GM19351 (cell line): ENCODE data around the gene FBXO22.
"Not testable (repeated sequence)": the region's sequence is repeated elsewhere in the genome, so short reads cannot be mapped to it uniquely, and the experiment has no call there.

Source experiments
- ATAC-seq: cut with Tn5 transposase; IDR thresholded peaks from one replicate; pipeline ENCODE4 v1.9.1; 2021; ENCODE audit warnings: mild to moderate bottlenecking, moderate library complexity; ENCODE audit not compliant: unreplicated experiment

FBXO22 gene

DNA sequence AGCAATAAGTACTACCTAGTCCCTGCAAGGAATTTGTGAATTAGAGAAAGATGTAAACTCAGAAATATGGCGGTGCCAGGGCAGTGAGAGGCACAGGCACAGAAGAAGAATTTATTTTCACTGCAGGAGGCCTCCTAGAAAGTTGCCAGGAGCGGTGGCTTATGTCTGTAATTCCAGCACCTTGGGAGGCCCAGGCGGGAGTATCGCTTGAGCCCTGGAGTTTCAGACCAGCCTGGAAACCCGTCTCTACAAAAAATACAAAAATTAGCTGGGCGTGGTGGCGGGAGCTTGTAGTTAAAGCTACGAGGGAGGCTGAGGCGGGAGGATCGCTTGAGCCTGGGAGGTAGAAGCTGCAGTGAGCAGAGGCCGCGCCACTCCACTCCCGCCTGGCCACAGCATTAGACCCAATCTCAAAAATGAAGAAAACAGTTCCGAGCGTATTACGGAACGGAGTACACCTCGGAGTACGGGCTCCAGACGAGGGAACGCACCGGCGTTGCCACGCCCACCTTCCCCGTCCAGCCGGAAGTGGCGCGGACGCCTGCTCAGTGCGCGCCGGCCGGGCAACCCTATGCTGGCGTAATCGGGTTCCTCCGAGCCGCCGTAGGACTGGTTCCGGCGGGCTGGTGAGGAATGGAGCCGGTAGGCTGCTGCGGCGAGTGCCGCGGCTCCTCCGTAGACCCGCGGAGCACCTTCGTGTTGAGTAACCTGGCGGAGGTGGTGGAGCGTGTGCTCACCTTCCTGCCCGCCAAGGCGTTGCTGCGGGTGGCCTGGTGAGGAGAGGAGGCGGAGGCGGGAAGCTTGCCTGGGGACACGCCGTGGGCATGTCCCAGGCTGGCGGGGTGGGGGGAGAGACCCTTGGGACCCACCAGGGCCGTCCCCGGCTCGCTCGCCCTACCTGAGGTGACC, at the start of gene FBXO22:
Gene FBXO22 (plus strand): TSS at position 548 of the 909 bp plus-strand sequence. CDS start 86 bp downstream, at position 634.
- ATAC-seq = peak; percentile 93

DNA sequence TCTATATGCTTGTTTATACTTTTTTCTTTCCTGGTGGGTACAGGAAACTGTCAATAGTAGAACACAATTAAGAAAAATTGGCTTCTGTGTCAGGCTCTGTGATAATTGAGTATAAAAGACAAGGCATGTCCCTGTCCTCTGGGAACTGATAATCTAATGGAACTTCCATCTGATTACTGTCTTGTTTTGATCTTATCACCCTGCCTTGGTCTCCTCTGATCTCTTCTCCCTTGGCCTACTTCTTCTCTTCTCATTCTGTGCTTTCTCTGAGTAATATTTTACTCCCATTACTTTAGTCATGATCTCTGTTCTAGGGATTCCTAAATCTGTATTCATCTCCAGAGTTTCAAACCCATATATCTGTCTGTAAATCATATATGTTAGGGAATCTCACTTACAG, 45.8 kb upstream of the FBXO22 start:
- no peak for ATAC-seq

DNA sequence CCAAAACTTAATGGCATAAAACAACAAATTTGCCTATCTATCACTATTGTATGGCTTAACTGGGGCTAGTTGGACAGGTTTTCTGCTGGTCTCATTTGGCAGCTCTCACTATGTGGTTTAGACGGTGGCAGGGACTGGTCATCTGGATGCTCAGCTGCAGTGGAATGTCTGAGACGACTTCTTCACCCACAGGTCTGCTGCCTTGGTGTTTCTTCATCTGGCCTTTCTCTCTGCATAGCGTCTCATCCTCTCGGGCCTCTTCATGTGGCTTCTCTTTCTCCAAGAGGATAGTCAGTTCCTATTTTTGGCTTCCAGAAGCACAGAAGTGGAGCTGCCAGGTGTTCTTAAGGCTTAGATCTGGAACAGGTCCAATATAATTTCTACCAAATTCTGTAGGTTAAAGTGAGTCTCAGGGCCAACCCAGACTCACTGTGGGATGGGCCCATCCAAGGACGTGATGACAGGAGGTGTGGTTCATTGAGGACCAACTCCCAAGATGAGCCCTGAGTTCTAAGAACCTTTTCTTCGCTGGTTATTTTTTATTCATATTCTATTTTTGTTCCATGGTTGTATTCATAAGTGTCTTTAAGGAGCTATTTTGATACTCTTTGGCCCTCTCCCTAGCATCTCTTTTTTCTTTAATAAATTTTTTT, 41.8 kb upstream of the FBXO22 start:
- ATAC-seq = no peak

DNA sequence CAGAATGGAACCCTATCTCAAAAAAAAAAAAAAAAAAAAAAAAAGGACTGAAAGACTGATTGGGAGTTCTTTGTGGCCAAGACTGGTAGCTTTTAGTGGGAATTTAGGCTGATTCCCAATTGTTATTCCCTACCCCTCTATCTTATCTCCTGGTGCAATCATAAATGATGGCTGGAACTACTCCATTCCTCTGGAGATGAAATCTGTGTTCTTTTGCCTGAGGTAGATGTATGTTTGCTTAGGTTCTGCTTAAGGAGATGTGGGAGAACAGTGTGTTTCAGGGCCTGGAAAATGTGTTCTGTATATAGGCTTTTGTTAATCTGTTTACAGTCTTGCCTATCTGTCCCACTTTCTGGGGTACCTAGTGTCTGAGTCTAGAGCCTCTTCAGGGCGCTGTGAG, 40.9 kb upstream of the FBXO22 start:
- ATAC-seq = no peak

DNA sequence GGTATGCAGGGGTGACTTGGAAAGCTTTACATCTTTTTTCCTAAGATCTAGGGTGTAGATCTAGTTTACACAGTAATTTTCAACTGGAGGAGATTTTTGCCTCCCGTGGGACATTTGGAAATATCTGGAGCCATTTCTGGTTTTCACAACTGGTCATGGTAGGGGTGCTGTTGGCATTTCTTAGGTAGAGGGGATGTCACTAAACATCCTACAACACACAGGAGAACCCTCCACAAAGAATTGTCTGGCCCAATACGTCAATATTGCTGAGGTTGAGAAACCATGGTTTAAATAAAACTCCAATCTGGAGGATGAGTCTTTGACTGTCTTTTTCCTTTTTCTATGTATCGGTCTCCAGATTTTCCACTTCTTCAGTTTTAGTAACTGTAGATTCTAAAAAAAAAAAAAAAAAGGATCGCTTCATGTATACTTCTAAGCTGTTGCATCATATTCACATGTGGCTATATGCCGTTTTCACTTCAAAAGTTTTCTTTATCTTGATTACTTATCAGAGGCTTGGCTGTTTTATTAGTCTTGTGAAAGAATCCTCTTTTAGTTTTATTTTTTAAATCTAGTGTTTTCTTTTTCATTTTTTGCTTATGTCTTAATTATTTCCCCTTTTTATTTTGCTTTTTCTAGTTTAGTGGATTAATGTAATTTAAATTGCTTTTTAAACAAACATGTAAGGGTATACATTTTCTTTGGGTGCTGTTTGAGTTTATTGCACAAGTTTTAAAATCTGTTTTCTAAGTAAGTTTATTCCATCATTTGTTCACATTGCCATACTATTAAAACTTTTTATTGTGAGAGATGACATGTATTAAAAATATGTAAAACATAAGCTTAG, 39.2 kb upstream of the FBXO22 start:
- ATAC-seq = no peak

DNA sequence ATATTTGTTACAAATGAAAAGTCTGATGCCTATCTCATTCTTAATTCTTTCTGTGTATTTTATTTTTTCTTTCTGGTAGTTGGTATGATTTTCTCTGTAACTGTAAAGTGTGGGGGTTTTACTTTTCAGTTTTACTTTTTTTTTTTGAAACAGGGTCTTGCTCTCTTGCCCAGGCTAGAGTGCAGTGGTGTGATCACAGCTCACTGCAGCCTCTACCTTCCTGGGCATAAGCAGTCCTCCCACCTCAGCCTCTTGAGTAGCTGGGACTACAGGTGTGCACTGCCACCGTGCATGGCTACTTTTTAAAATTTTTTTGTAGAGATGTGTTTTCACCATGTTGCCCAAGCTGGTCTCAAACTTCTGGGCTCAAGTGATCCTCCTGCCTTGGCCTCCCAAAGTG, 37.6 kb upstream of the FBXO22 start:
- ATAC-seq = not testable (repeated sequence)

DNA sequence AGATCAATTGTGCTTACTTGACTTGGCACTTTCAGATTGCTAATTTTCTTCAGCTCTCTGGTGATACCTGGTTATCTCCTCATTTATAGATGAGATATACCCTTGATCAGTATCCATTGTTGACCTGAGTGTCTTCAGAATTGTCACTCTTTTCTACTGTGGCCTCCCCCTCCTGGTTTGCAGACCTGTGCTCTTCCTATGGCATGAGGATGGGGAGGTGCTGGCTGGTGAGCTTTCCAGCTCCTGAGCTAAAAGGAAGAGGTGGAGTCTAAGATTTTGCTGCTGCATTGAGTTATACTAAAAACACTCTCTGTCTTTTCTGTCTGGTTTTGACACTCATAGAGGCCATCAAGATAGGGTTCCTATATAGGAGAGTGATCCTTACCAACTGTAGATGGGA, 36.8 kb upstream of the FBXO22 start:
- ATAC-seq = no peak

DNA sequence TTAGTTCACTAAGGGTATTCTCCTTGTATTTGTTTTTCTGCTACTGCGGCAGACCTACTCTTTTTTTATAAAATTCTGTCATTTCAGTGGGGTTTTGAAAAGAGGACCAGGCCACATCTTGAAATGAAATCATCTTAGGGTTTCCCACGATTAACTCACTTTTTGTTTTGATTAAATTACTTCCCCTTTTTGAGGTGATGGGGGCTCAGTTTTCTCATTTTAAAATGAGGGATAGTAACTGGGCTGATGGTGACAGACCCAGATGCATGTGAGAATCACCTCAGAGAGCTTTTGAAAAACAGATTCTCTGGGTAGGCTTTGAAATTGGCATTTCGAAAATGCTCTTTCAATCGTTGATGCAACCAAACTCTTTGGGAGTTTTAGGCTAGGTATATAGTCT, 36.2 kb upstream of the FBXO22 start:
- ATAC-seq = no peak

DNA sequence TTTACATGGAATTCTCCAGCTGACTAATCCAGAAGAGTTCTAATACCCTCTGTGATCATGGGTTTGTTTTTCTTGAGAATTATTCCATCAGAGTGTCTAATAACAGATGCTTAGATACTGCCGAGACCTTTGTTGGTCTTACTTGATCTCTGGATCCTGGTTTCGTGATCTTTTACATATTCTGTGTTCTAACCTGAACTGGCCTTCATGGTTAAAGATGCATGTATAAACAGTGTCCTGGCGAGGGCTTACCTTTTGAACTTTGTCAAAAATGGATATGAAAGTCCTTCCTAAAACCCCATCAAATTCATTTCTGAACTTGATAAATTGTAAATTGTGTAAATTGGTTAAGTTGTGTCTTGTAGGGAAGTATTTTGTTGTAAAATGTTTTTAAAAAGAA, 35.7 kb upstream of the FBXO22 start:
- ATAC-seq = no peak

DNA sequence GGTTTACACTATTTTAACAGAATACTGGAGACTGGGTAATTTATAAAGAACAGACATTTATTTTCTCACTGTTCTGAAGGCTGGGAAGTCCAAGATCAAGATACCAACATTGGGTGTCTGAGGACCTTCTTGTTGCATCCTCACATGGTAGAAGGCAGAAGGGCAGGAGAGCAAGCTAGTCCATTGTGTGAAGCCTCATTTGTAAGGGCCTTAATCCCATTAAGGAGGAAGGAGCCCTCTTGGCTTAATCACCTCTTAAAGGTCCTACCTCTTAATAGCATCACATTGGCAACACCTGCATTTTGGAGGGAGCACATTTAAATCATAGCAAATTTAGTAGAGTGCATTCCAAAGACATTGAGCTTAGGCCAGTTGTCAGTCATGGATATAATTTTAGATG, 34.2 kb upstream of the FBXO22 start:
- no peak for ATAC-seq

DNA sequence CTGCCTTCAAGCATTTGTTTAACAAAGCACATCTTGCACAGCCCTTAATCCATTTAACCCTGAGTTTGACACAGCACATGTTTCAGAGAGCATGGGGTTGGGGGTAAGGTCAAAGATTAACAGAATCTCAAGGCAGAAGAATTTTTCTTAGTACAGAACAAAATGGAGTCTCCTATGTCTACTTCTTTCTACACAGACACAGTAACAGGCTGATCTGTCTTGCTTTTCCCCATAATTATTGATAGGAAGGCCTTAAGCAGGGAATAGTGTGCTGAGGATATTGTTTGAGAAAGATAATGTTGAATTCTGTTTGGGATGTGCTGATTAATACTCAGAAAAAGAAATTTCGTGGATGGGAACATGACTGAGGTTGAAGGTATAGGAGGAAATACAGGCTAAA, 32.1 kb upstream of the FBXO22 start:
- not testable (repeated sequence) for ATAC-seq

DNA sequence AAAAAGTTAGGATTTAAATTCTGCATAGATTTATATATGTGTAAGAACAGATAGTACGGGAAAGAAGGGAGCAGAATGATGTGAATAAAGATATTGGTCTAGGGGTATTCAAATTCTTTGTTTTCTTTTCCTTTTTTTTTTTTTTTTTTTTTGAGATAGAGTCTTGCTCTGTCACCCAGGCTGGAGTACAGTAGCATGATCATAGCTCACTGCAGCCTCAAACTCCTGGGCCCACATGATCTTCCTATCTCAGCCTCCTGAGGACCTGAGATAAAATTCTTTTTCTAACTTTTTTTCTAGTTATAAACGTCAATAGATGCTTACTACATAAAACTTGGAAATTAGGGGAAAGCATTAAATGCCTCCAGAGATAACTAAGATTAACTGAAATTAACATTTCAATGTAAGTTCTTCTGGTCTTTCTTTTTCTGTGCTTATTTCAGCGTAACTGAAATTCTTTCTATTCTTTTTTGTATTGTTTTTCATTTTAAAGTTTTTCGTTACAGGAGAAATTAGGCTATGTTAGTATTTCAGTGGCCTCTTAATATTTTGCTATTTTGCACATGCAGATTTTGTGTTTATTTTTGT, 31.2 kb upstream of the FBXO22 start:
- no peak for ATAC-seq

DNA sequence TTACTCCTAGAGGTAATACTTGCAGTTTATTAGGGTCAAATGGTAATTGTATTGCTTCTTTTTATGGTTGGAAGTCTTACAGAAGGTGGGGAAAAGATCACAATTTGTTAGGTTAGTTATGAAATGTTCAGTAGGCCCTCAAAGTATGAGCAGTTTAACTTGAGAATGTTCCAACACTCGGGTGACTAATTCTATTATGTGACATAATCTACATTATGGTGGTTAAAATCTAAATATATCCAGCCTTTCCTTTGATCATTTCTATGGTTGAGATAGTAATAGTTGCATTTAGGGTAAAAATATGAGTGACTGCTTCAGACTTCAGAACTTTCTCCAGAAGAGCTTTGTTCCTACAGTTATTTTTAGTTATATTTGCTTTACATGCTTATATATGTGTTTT, 19.6 kb upstream of the FBXO22 start:
- ATAC-seq = no peak

DNA sequence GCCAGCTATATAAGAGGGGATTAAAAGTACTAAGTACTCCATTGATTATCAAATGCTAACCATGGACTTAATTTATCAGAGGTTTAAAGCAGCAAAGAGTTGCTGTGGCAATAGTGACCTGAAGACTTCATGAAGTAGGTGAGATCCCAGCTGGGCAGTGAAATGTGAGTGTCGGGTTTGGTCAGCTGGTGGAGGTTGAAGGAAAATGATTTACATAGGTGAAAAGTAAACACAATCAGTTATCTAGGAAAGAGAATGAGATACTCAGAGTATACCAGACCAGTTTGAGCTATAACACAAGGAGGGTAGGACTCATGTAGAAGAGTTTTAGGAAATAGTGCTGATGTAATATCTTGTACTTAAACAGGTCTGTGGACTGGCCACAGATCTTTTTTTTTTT, 16.5 kb upstream of the FBXO22 start:
- no peak for ATAC-seq

DNA sequence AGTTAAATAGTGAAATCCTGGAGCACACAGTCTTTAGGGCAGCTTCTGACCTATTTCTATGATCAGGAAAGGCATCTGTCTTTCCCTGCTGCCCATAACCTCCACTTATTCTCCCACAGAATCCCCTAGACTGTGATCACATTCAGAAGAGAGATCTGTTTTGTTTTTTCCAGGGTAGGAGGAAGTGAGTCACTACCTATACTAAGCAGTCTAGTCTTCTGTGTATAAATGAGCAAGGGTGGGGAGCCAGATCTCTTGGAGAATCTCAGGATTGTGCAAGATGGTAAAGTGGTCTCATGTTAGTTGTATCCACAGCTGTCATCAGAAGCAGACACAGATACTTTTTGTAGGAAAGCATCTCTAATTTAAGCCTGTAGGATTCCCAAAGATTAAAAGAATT, 11.8 kb upstream of the FBXO22 start:
- ATAC-seq = no peak

DNA sequence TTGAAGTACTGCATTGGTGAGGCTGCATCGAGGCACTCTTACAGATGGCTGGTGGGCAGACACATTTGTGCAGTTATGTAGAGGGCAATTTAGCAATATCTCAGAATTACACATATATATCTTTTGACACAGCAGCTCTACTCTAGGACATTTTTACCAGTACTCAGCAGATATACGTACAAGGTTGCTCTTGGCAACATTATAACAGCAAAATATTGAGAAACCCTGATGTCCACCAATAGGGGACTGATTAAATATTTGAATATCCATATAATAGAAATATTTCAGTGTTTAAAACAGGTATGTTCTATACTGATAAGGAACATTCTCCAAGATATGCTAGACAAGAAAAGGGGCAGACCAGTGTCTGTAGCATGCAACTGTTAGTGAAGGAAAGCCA, 7.9 kb upstream of the FBXO22 start:
- no peak for ATAC-seq

DNA sequence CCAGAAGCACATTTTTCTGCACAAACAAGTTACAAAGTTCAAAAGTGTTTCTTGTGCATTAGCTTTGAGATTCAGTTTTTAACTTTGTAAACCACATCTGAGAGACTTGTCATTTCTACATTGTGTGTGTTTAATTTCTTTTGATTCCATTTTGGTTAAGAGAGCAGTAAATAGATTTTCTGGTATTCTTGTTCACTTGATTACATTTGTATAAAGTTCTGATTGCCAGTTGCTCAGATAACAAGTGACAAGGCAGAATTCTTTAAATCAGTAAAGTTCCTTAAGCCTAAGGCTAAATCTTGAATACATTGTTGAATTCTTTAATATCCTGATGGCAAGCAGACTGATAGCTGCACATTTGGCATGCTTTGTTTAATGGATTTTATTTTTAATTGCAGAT, 3.1 kb upstream of the FBXO22 start:
- ATAC-seq = no peak

DNA sequence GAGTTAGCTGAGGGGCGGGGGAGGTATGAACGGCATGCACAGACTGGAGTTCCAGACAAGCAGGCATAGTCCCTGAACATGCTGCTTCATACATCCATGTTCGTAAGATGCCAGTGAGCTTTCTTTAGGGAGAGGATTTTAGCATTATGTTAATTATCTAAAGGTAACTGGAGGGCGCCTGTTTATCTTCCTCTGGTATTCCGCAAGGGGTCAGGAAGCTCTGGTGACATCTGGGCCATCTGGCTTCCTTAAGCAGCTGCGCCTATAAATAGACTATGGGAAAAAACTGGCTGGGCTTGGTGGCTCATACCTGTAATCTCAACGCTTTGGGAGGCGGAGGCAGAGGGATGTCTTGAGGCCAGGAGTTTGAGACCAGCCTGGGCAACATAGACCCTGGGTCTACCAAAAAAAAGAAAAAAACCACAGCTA, 1.5 kb upstream of the FBXO22 start:
- no peak for ATAC-seq

DNA sequence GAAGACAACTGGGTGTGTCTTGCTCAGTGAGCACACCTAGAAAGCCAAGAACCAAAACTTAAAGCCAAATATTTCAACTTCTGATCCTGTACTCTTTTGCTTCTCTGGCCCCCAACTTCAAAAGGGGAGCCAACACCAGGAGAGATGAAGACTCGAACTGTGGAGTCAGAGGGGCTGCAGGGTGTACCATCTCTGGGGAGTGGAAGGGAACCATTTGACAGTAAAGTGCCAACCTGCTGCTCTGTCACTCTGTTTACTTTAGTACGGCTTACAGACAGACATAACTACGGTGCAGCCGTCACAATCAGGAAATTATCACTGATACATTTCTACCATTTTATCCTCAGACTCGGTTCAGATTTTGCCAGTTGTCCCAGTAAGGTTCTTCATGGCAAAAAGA, 1.6 kb downstream of the FBXO22 start:
- ATAC-seq = no peak

DNA sequence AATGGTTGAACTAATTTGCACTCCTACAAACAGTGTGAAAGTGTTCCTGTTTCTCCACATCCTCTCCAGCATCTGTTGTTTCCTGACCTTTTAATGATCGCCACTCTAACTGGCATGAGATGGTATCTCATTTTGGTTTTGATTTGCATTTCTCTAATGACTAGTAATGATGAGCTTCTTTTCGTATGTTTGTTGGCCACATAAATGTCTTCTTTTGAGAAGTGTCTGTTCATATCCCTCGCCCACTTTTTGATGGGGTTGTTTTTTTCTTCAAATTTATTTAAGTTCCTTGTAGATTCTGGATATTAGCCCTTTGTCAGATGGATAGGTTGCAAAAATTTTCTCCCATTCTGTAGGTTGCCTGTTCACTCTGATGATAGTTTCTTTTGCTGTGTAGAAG, 6.7 kb downstream of the FBXO22 start:
- not testable (repeated sequence) for ATAC-seq

DNA sequence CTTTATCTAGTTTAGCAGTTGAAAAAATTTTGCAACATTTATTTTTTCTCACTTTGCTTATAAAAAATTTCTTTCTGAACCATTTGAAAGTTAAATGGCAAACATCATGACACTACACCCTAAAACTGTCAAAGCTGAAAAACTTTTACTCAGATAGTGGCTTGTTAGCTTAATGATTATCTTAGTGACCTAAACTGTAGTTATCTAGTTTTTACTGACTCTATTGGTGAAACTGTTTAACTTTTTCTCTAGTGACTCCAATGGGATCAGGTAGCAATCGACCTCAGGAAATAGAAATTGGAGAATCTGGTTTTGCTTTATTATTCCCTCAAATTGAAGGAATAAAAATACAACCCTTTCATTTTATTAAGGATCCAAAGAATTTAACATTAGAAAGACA, 13.3 kb downstream of the FBXO22 start:
- no peak for ATAC-seq
